ENCODE results near the gene SUDS3.

GRCh38 chr12:118327391-118327790, 49.0 kb upstream of the SUDS3 start:
- TF ChIP-seq POLR2AphosphoS5 (IDR thresholded peaks at IDR 0.05; ENCODE audit: borderline replicate concordance, low read depth, low read length) (no peak), EZH2 (IDR thresholded peaks at IDR 0.05) (no peak), FOXP2 (optimal IDR thresholded peaks at IDR 0.05; ENCODE audit: control extremely low read depth, extremely low read length, insufficient read depth) (no peak)
